ENCODE results near the gene MLLT1.

MLLT1 gene

DNA sequence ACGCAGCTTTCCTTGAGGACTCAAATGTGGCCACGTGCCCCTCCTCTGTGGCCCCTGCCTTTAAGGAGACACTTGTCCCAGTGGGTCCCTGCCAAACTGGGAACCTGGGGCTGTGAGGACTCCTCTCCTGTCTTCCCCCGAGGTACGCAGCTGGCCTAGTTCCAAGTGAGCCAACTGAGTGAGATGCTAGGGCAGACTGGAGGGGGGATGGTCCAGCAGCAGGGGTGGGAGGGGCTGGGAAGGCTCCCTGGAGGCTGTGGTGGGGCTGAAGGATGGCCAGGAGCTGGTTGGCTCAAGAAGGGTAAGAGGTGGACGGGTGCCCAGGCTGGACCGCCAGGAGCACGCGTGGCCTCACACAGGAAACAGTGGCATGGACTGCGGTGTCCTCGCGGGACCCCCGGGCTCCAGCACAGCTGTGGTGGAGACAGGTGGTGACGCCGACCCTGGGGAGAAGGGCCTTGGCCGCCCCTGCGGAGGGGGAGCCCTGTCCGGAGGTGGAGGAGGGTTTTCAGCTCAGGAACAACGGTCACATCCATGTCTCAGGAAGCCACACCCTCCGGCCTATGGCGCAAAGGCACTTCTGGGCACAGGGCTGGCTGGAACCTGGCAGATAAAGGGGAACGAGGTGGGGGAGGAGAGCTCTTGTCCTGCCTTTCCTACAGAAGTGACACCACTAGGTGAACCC lies 45.8 kb downstream of the MLLT1 start:
- DNase-seq, result peak; percentile 6

DNA sequence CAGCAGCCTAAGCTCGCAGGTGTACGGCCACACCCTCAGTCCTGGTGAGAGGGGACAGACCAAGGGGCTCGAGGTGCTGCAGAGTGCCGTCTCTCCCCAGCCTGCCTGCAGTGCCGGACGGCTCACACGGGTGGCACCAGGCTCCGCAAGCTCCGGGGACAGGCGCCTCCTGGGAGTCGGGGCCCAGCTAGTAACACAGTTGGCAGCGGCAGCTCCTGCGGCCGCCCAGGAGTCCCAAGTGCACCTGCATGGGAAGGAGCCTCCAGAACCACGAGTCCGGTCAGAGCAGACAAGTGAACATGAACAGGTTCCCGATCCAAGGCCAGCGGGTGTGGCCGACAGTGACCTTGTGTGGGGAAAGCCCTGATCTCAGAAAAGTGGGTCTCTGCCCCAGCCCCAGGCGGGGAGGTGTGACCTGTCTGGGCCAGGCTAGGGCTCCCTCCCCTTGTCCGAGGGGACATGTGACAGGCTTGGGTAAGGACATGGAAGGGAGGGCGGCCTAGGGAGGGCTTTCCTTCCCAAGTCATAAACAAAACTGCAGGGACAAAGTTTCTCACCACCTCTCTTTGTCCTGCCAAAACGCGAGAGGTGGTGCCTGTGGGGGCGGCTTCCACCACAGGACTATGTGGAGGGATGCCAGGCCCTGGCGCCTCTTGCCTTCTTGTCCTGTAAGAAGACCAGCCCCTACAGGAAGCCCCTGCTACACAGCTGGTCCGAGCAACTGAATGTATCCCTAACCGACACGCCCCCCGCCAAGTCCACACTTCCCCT lies 46.5 kb downstream of the MLLT1 start:
- no peak for DNase-seq

DNA sequence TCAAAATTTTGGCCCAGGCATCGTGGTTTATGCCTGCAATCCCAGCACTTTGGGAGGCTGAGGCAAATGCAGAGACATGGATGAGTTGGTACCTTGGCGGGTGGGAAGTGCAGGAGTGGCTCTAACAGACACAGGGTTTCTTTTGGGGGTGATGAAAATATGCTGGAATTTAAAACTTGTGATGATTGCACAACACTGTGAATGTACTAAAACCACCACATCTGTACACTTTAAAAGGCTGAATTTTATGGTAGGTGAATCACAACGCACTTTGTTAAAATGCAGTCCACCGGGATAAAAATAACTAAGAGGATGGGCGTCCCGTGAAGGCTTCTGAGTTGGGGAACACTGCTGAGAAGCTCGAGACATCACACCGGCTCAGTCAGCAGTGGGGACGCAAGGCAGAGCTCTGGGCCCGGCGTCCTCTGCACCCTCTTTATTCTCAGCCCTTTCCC lies 47.1 kb downstream of the MLLT1 start:
- no peak for DNase-seq

DNA sequence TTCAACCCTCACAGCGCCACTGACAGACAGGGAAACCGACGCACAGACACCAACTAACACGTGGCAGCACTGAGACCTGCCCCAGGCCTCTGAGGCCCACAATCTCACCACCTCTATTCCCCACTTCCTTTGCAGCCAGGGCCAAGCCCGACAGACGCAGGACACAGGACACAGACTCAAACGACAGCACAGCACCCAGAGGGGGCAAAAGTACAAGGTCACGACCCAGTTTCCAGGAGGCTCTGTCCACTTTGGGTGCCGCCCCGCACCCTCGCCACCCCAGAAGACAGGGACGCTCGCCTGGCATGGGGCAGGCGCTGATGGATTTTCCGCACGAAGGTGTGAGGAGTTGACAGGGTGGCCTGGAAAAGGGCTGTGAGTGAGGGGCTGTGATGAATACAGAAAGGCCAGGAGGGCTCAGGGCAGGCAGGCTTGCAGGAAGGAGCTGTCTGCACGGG lies 48.8 kb downstream of the MLLT1 start:
- DNase-seq, result no peak

DNA sequence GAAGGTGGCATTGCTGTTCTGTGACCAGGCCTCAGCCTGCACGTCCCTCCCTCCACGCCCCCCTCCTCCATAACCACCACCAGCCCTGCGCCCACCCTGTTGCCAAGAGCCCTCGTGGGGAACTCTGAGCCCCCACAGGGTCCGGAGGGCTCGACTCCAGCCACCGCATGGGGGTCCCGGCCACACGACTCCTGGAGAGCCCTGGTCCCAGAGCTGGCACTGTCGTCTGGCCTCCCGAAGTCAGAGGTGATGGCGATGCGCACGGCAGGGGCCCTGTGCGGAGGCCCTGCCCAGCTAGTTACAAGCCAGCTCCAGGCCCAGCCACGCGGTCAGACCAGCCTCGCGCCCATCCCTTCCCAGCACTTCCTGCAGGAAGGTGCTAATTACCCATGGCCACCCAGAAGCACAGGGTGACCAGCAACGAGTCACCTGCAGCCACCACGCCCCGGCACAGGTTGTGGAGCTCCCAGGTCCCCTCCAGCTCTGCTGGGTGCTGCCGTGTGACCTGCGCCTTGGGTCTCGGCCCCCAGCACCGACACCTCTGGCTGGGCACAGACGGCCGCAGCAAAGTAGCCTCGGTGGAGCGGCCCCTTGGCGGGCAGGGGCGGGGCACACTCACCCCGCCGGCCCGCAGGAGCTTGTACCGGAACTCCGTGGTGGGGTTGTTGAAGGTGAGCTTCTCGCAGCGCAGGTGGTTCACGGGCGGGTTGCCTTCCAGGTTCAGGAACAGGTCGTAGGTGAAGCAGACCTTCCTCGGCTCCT lies 49.6 kb downstream of the MLLT1 start:
- no peak for DNase-seq

DNA sequence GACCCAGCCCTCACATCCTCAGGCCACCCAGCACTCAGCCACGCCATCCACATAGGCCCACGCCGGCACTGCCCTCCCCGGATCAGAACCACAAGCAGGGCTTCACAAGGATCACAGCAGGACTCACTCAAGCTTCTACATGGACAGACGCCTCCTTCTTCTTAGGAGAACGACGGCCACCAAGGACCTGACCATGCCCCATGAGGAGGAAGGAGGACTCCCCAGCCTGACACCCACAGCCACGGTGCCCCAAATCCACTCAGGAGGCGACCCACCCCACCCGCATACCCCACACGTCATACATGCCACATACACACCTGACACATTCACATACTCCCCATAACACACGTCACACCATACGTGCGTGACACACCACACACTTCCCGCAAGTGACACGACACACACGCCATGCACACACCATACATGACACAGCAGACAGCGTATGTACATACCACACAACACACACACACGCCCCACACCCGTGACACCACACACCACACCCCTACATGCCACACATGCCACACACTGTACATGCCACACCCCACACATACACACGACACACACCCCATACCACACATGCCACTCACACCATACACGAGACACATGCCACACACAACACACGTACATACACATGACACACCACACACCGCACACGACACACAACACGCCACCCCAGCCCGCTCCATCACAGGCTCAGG lies 50.4 kb downstream of the MLLT1 start:
- no peak for DNase-seq

DNA sequence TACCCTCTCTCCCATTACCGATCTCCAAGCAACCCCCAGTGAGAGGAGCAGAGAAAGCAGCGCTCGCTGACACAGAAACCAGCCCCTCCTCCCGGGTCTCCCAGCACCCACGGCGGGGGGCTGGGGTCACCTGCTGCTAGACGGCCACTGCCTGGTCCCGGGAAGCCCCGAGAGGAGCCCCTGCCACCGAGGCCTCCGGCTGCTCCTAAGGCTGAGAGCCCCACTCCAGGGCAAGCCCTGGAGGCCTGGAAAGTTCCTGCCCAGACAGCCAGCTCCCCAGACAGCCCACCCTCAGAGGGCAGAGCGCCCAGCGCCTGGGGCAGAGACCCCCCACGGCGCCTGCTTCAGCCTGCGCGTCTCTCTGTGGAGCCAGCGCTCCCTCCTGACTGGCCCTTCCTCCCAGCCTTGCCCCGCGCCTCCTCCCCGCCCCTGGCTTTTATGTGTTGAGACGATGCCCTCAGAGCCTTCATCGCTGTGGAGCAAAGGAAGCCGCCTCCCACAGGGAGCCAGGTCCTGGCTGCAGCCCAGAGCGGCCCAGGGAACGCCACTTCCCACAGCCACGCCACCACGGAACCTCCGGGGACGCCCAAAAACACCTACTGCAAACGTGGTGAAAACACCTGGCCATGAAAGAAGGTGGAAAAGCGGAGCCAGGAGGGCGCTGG lies 51.1 kb downstream of the MLLT1 start:
- DNase-seq, result no peak

DNA sequence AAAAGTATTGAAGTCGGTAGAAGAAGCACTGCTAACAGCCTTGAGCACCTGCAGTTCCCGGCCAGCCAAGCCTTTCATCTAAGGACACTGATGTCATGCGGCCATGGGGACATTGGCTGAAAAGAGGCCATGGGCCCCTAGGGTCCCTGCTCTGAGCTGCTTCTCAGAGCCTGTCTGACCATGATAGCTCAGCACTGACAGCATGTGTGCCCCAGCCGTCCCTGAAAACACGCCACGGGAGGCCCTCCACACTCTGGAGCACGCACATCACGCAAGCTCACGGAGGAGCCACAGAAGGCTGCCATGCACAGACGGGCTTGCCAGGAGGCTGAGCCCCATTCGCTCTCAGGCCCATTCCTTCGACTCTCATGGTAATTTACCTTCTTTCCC lies 51.8 kb downstream of the MLLT1 start:
- DNase-seq, result no peak

DNA sequence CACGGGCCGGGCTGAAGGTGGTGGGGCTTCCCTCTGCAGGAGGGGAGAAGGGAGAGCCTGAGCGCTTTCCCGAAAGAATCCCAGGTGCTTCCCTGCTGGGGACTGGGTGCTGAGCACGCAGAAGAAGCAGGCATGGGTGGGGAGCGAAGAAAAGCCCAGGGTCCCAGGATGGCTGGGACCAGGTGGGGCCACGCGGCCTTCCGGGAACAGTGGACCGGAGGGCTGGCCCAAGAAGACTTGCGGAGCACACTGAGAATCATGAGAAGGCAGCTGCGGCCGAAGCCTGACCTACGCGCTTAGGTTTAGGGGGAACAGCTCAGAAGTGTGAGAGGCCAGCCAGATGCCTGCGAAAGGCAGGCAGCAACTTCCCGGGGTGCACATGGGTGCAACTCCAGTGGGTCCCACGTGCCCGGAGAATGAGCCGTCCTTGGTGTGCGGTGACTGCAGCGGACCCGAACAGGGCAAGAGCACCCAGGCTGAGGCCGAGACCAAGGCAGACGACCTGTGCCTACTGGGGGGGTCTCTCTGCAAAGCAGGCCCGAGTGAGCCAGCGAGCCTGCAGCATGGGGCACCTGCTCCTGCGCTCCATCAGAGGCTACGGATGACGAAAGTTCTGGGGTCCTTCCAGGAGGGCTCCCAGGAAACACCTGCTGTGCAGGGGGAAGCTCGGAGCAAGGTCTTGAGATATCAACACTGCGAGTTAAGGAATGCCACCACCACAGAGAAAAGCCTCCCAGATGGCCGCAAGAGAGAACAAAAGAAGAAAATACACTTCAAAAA lies 52.4 kb downstream of the MLLT1 start:
- DNase-seq, result no peak

DNA sequence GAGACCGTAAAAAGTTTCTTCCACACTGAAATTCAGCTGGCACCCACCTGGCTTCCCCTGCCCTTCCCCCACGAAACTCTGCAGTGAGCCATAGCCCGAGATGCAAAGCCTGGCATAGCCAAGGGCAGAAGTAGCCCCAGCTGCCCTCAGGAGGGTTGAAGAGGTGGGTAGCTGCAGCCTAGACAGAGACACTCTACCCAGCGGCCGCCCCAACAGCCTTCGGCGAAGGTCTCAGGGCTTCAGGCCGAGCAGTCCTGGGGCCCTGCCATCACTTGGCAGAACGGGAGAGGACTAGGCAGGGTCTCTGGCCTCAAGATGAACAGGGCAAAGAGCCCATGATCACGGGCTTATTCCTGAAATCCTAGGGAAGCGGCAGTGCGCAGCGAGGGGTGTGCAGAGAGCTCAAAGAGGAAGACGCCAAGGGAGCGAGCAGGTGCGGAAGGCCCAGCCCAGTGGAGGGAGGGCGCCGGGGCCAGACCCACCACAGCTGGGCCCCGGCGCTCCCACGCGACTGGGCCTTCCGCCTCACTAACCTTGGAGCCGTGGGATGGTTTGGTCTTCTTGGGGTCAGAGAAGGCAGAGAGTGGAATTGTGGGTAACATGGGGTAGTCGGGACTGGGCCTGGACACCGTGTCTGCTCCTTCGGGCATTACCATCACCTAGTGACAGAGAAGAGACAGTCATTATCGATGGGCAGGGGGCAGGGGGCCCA lies 53.2 kb downstream of the MLLT1 start:
- DNase-seq, result no peak

DNA sequence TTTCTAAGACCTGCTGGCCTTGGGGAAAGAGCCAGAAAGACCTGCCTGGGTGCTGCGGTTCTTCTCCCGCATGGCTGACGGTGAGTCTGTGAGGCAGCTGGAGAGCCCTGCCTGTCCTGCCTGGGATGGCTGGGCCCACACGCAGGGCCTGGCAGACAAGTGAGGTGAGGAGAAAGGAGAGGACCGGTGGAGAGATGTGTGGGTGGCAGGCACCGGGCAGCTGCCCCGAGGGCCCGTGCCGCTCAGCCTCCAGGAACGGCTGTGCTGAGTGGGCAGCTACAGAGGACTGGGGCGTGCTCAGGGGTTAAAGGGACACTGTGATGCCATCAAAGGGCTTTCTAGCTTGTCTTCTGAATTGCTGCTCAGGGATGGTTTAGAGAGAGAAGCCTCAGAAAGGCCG lies 53.8 kb downstream of the MLLT1 start:
- DNase-seq, result no peak

DNA sequence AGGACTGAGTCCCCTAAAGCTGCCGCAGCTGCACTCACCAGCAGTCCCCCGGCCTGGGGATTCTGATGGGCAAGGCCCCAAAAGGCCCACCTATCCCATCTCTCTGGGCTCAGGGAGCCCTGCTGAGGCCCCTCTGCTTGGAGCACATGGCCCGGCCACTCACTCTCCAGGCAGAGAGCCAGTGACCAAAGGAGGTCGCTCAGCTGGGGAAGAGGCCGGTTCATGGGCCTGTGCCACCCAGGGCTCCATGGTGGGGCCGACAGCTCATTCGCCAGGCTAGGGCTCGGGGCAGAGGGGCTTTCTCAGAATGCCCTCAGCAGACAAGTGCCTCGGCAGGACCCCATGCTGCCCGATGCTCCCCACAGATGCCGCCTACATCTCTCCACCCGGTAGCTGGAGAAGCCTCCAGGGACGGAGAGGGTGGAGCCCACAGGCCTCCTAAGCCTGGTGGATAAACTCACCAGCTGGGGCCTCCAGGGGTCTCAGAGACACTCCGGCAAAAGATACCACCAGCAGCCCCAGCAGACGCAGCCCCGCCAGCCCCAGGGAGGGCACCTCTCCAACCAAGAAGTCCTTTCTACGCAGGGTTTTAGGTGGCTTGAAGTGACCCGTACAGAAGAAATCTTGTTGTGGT lies 54.4 kb downstream of the MLLT1 start:
- DNase-seq, result no peak

DNA sequence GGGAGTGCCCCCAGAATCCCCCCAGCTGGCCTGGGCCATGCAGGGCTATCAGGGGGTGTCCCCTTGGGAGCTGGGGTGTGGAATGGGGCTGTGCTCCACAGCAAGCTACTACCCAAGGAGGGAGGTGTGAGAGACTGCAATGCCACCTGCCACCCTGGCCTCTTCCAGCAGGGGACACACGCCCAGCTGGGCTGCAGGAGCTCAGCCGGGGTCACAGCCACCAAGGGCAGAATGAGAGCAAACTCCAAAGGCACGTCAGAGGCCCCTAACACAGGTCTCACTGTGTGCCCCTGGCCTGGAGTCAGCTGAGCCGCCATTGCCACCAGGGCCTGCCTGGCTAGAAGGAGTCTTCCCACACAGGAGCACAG lies 55.5 kb downstream of the MLLT1 start:
- DNase-seq, result no peak

DNA sequence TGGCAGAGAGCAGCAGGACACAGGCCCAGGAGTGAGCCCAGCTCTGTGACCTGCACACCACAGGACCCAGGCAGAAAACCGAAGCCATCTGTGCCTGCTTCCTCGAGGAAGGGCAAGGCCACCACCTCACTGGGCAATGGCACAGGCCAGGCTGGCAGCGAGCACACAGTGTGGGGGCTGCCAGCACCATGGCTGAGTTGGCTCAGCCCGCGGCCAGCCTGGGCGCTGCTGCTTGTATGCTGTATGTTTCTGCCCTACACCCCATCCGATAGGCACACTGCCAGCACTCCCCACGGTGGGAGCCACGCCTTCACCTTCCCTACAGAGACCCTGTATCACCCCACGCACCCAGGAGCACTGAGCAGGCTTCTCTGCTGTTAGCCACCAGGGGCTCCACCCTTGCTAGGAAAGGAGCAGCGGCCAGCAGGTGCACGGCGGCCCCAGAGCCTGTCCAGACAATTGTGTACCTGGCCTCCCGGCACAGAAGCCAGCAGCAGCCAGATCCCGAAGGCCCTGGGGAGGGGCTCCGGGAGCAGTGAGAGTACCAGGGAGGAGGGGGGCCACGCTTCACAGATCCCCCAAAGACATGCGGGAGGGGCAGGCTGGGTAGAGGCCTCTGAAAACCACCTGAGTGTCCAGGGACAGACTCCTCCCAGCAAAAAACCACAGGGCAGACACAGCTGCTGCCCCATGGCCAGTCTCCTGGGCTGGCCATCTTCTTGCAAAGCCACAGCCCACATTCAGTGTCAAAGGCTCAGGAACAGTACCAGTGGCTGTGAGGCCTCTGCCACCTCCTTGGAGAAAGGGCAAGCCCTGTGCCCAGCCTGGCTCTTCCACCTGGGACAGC lies 56.1 kb downstream of the MLLT1 start:
- no peak for DNase-seq

DNA sequence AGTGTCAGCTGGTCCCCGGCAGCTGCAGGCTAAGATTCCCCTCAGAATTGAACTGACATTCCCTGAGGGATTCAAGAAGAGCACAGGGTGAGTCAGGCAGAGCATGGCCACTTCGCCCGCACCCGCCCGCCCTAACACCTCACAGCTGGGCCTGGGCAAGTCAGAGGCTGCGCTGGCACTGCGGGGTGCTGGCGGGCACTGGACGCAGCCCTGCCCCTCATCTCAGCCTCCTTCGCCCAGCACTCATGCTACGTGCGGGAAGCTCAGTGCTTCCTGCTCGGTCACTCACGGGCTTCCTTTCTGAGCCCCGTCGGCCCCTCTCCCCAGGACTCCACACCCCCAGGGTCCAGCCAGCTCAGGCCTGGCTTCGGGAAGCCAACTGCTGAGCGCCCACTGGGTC lies 56.9 kb downstream of the MLLT1 start:
- no peak for DNase-seq

DNA sequence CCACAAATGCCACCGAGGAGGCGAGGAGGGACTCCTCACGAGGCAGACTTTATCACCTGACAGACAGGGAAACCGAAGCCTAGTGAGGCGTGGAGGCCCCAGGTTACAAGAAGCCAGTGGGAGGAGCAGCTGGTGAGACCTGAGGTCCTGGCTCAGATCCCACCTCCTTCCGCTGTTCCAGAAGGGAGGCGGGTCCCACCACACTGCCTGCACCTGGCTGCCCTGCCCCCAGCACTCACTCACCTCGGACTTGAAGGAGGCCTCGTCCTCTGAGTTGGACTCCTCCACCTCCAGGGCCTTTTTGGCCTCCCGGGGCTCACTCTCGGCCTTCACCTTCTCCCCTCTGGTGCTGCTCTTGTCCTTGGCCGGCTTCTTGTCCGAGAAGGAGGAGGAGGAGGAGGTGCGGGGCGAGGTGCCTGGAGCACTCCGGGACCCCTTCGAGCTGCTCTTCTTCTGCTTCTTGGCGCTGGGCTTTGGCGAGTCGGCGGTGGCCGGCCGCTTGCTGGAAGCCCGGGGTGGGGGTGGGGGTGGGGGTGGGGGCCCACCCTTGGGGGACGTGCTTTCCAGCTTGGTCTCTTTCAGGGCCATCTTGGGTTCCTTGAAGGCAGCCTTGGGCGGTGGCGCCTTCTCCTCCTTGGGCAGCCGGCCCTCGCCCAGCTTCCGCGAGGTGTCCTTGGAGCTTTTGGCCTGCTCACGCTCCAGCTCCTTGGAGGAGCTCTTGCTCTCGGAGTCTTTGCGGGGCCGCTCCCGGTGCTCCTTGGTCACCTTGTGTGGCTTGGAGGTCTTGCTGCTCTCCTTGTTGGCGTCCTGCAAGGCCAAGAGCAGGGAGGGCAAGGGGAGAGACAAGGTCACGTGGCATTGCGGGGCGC lies 57.7 kb downstream of the MLLT1 start:
- DNase-seq, result no peak

DNA sequence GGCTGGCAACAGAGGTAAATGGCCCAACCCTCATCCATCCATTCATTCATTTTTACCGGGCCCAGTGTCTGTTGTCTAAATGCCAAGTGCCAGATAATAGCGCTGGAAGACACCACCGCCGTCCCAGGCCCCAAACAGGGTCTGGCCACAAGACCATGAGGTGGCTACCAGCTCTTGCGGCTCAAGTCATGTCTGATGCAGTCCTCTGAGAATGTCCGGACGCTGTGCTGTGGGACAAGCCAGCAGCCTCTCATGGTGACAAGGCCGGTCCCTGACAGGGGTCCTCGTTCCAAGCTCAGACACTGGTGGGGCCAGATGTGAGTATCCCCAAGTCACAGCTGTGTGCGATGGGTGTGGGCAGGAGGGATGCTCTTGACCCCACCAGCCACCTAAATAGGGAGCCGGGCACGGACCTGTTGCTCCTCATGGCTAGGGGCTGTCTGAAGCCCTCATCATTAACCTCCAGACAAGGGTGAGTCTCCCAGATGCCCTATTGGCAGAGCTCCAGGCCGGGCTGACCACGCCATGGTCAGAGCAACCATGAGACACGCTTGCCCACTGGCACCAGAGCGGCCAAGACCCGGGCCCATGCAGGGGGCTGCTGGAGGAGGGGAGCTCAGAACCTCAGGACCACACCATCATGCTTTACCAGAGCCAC lies 58.4 kb downstream of the MLLT1 start:
- DNase-seq, result no peak

Data from DMS153 (cell line).